C4-2B (cell line): Measurements from ENCODE around the gene ZBTB20.

Experiments used
- H3K27ac ChIP-seq: fragments of 450-650 bp; 2 replicates; pipeline ENCODE4 v1.5.1; 2017
- CTCF ChIP-seq: fragments of 450-650 bp; conservative IDR thresholded peaks from 2 replicates; pipeline ENCODE4 v1.5.1; 2017; ENCODE audit warnings: mild to moderate bottlenecking
- ZFX ChIP-seq: fragments of 450-650 bp; IDR thresholded peaks from 2 replicates; pipeline ENCODE4 v1.6.1; 2017

ZBTB20 gene

GRCh38 chr3:114294940-114295480, 852.1 kb downstream of the ZBTB20 start:
- TF ChIP-seq ZFX (no peak), CTCF (no peak)
- H3K27ac ChIP-seq: no peak overlapping the region

- TF ChIP-seq CTCF (no peak), ZFX (no peak)
- H3K27ac ChIP-seq: no peak within 1 kb of the TSS
These were observed 853.1 kb downstream of the ZBTB20 start, which contains the start of gene TIGIT for GRCh38 chr3:114293838-114294535. TSS of gene TIGIT (plus strand) at chr3:114294028. CDS start at chr3:114294062, 34 bp downstream.

- TF ChIP-seq CTCF: peak; percentile 90
- no peak for TF ChIP-seq ZFX
- H3K27ac ChIP-seq: no peak overlapping the region
These were observed 855.9 kb downstream of the ZBTB20 start for GRCh38 chr3:114290911-114291901.

GRCh38 chr3:114286266-114286665, 860.8 kb downstream of the ZBTB20 start:
- no peak overlapping the region for H3K27ac ChIP-seq
- TF ChIP-seq CTCF (no peak), ZFX (no peak)

GRCh38 chr3:114285648-114286230, 861.3 kb downstream of the ZBTB20 start:
- no peak for TF ChIP-seq ZFX
- no peak for TF ChIP-seq CTCF
- no peak overlapping the region for H3K27ac ChIP-seq

GRCh38 chr3:114284644-114285043, 862.4 kb downstream of the ZBTB20 start:
- TF ChIP-seq ZFX (no peak), CTCF (no peak)
- no peak overlapping the region for H3K27ac ChIP-seq
